22Rv1 (cell line): ENCODE data around the gene TNFRSF1B.

Source experiments
- CTCF ChIP-seq: fragments of 450-650 bp; IDR thresholded peaks from 2 replicates; pipeline ENCODE4 v1.5.1; 2017; ENCODE audit warnings: mild to moderate bottlenecking
- ZFX ChIP-seq: fragments of 450-650 bp; IDR thresholded peaks from 2 replicates; pipeline ENCODE4 v1.6.1; 2017; ENCODE audit warnings: antibody characterized with exemption, borderline replicate concordance

GRCh38 chr1:12125422-12126355 is 41.1 kb upstream of the TNFRSF1B start:
- no peak for TF ChIP-seq CTCF
- TF ChIP-seq ZFX: no peak
